Small intestine (tissue), 7 donors: Measurements from ENCODE around the gene ST14. TPM values are rescaled to one million over a fixed set of nuclear protein-coding genes. Genes with fewer than 3 reads are reported as not detected.
"Not testable (repeated sequence)": the region's sequence is repeated elsewhere in the genome, so short reads cannot be mapped to it uniquely, and the experiment has no call there.

Experiments used
- DNase-seq, 2 donors: peaks; one replicate each; pipeline versions ENCODE4 v3.0.0 to v3.0.0-alpha.2; 2013
- FAIRE-seq: peaks from 2 replicates; lab custom pipeline; 2012; peaks lifted over from hg19 to GRCh38; lab: Jason Lieb, UNC
- H3K27ac ChIP-seq, 3 donors: one replicate each; pipeline ENCODE4 v1.5.1; 2013; ENCODE audit warnings: low read length in 2 of 3, mild to moderate bottlenecking in 2 of 3, control low read depth in 1 of 3, inconsistent platforms in 1 of 3, low read depth in 1 of 3, moderate library complexity in 1 of 3
- H3K27me3 ChIP-seq, 3 donors: one replicate each; pipeline ENCODE4 v1.6.1; 2013; ENCODE audit warnings: low read length in 3 of 3, inconsistent platforms in 1 of 3; ENCODE audit not compliant: control insufficient read depth in 3 of 3, insufficient read depth in 3 of 3
- H3K36me3 ChIP-seq, 3 donors: one replicate each; pipeline ENCODE4 v1.6.1; 2013; ENCODE audit warnings: low read length in 3 of 3, inconsistent platforms in 1 of 3, low read depth in 1 of 3, mild to moderate bottlenecking in 1 of 3, moderate library complexity in 1 of 3; ENCODE audit not compliant: control insufficient read depth in 3 of 3, insufficient read depth in 2 of 3
- H3K4me1 ChIP-seq, 3 donors: one replicate each; pipeline ENCODE4 v1.6.1; 2013; ENCODE audit warnings: low read length in 2 of 3, inconsistent platforms in 1 of 3, low read depth in 1 of 3, mild to moderate bottlenecking in 1 of 3, moderate library complexity in 1 of 3; ENCODE audit not compliant: control insufficient read depth in 3 of 3, insufficient read depth in 2 of 3
- H3K4me3 ChIP-seq, 3 donors: one replicate each; pipeline ENCODE4 v1.5.1; 2013; ENCODE audit warnings: low read length in 3 of 3, control low read depth in 1 of 3, inconsistent platforms in 1 of 3, low read depth in 1 of 3, mild to moderate bottlenecking in 1 of 3, moderate library complexity in 1 of 3
- H3K9me3 ChIP-seq, 2 donors: one replicate each; pipeline ENCODE4 v1.6.1; 2013; ENCODE audit warnings: low read depth in 1 of 2, low read length in 1 of 2; ENCODE audit not compliant: control insufficient read depth in 2 of 2, insufficient read depth in 1 of 2
- WGBS, 3 donors: extraction: QIAGEN DNeasy Blood & Tissue Kit; methylation state at CpG; one replicate each; pipeline ENCODE4 v1.1.7; 2013; 5-methylcytosine and 5-hydroxymethylcytosine counted together
- polyA plus RNA-seq, 4 donors: library from polyadenylated mRNA; stranded (reverse) in 3 of 4; unstranded in 1 of 4; fragments of 200-250 nt in 3 of 4; fragments of 120-200 nt in 1 of 4; gene quantifications; one replicate each; pipeline versions ENCODE4 v1.2.1 to v1.2.3, GENCODE V29; 2013
- donor health status: healthy with polysubstance abuse.
- donor health status: control.
- donor health status: control.
- donor health status: Bipolar disorder and iron deficiency.
- donor health status: healthy.

Gene ST14
- polyA plus RNA-seq, 4 donors = 97.8 to 259 (median 143) TPM

DNA sequence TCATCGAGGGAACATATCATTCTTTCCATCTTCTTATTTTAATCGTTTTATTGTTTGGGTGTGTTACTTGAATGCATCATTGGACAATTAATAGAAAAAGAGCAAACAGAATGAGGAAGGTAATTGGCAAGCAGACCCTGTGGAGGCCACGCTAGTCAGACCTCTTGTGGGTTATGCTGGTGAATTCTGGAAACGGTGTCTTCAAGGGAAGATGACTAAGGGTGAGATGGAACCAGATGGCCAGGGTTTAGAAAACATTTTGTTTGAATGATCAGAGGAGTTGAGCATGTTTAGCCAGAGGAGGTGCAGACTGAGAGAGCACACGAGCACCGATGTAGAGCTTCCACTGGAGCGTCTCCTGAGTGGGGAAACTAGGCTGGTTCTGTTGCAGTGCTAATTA, 8.5 kb downstream of the ST14 start:
- Histone ChIP-seq H3K27ac (peak overlapping the region in 1 of 3 donors; percentile 59), H3K4me3 (no peak overlapping the region), H3K36me3 (peaks cover 0 to 48% (median 0%) of the 10 kb centered on the region in 3 donors), H3K27me3 (no peaks in the 10 kb centered on the region), H3K4me1 (peaks cover 3 to 48% (median 5%) of the 10 kb centered on the region in 3 donors), H3K9me3 (no peaks in the 10 kb centered on the region)
- DNase-seq = no peak
- 28 to 61% (median 38%) methylated on average over 7 of the region's 7 CpGs for WGBS, 3 donors
- FAIRE-seq = no peak

- FAIRE-seq (no peak), DNase-seq (peak in 1 of 2 donors; percentile 59)
- 30 to 59% (median 39%) methylated on average over 8 of the region's 8 CpGs for WGBS, 3 donors
- peaks cover 0 to 5% of the 10 kb centered on the region in 2 donors for H3K9me3 ChIP-seq
- peaks cover 0 to 43% (median 0%) of the 10 kb centered on the region in 3 donors for H3K36me3 ChIP-seq
- no peak overlapping the region for H3K4me3 ChIP-seq
- H3K27ac ChIP-seq = peak overlapping the region; percentile 7 to 60 (median 17)
- peaks cover 3 to 33% (median 5%) of the 10 kb centered on the region in 3 donors for H3K4me1 ChIP-seq
- no peaks in the 10 kb centered on the region for H3K27me3 ChIP-seq
Observed at GRCh38 chr11:130170345-130170744, 10.8 kb downstream of the ST14 start.

DNA sequence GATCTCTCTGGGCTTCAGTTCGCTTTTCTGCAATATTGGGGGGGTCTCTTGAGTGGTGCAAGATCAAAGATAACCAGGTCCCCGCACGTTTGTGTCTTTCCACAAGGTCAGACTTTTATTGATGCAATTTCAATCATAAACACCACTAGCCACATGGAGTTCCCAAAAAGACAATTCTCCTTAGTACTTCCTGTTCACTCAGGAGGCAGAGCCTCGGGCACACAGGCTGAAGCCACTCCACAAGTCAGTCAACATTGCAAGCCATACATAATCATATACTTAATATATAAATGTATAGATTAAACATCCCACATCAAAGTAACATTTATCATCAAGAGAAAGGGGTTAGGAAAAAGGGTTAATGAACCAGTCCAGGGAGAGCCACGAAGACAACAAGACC, 12.0 kb downstream of the ST14 start:
- Histone ChIP-seq H3K36me3 (peaks cover 0 to 40% (median 0%) of the 10 kb centered on the region in 3 donors), H3K27me3 (no peaks in the 10 kb centered on the region), H3K4me1 (peaks cover 3 to 22% (median 5%) of the 10 kb centered on the region in 3 donors), H3K9me3 (peaks cover 0 to 5% of the 10 kb centered on the region in 2 donors), H3K4me3 (no peak overlapping the region), H3K27ac (no peak overlapping the region)
- 7 to 27% (median 12%) methylated on average over 5 of the region's 5 CpGs for WGBS, 3 donors
- DNase-seq (no peak), FAIRE-seq (no peak)

GRCh38 chr11:130172001-130172400, 12.4 kb downstream of the ST14 start:
- H3K27me3 ChIP-seq, DNase-seq, H3K4me3 ChIP-seq, H3K9me3 ChIP-seq, H3K27ac ChIP-seq, FAIRE-seq: not testable (repeated sequence)
- 65 to 76% (median 66%) methylated on average over 3 of the region's 3 CpGs for WGBS, 3 donors
- Histone ChIP-seq H3K4me1 (peaks cover 3 to 17% (median 5%) of the 10 kb centered on the region in 3 donors), H3K36me3 (peaks cover 0 to 43% (median 0%) of the 10 kb centered on the region in 3 donors)

GRCh38 chr11:130174642-130175041, 15.1 kb downstream of the ST14 start:
- DNase-seq = peak in 1 of 2 donors; percentile 54
- Histone ChIP-seq H3K27me3 (no peaks in the 10 kb centered on the region), H3K36me3 (peaks cover 0 to 49% (median 0%) of the 10 kb centered on the region in 3 donors), H3K9me3 (peaks cover 0 to 5% of the 10 kb centered on the region in 2 donors), H3K4me1 (peaks cover 10 to 35% (median 11%) of the 10 kb centered on the region in 3 donors), H3K27ac (no peak overlapping the region), H3K4me3 (no peak overlapping the region)
- 89 to 96% (median 94%) methylated on average over 4 of the region's 4 CpGs for WGBS, 3 donors
- FAIRE-seq = no peak

DNA sequence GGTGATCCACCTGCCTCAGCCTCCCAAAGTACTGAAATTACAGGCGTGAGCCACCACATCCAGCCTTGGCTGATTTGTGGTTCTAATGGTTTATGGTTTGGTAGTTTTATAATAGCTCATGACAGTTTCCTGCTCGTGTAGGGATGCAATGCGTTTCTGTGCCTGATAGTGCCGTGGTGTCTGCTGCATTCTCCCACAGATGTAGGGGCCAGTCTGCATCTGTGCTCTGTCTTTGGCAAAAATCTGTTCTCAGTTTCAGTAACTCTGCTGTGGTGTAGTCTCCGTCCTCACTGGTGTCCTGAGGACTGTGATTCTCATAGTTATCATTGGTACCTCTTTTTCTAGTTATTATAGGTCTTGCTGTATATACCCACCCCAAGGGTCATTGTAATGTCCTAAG, 16.3 kb downstream of the ST14 start:
- 51 to 70% (median 59%) methylated on average over 5 of the region's 5 CpGs for WGBS, 3 donors
- peaks cover 9 to 42% (median 14%) of the 10 kb centered on the region in 3 donors for H3K4me1 ChIP-seq
- no peak for DNase-seq

DNA sequence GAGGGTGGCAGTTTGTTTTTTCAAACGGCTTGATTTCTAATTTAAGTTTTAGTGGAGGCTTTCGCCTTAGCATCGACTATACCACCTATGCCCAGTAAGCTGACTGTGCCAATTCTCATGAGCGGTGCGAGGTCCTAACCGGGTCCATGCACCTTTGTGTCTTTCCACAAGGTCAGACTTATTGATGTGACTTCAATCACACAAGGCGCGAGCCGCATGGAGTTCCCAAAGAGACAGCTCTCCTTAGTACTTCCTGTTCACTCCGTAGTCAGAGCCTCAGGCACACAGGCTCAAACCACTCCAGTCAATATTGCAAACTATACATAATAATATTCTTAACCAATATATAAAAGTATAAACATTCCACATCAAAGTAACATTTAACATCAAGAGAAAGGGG, 18.2 kb downstream of the ST14 start:
- WGBS, 3 donors = 30 to 69% (median 35%) methylated on average over 10 of the region's 10 CpGs
- DNase-seq (peak in 1 of 2 donors; percentile 59), FAIRE-seq (no peak)
- peaks cover 0 to 5% of the 10 kb centered on the region in 2 donors for H3K9me3 ChIP-seq
- H3K36me3 ChIP-seq = peaks cover 0 to 39% (median 0%) of the 10 kb centered on the region in 3 donors
- H3K4me1 ChIP-seq = peaks cover 10 to 49% (median 14%) of the 10 kb centered on the region in 3 donors
- no peaks in the 10 kb centered on the region for H3K27me3 ChIP-seq
- H3K27ac ChIP-seq = peak overlapping the region; percentile 89 to 98 (median 92)
- no peak overlapping the region for H3K4me3 ChIP-seq

More for the DNA sequence above, 16.3 kb downstream of the ST14 start:
- H3K4me3 ChIP-seq = no peak overlapping the region
- no peaks in the 10 kb centered on the region for H3K27me3 ChIP-seq
- peaks cover 0 to 44% (median 0%) of the 10 kb centered on the region in 3 donors for H3K36me3 ChIP-seq
- FAIRE-seq = no peak
- peaks cover 0 to 5% of the 10 kb centered on the region in 2 donors for H3K9me3 ChIP-seq
- H3K27ac ChIP-seq = no peak overlapping the region

- peak; percentile 56 to 62 for DNase-seq
- Histone ChIP-seq H3K27me3 (no peaks in the 10 kb centered on the region), H3K4me1 (peaks cover 10 to 50% (median 14%) of the 10 kb centered on the region in 3 donors), H3K9me3 (peaks cover 0 to 5% of the 10 kb centered on the region in 2 donors), H3K36me3 (peaks cover 0 to 31% (median 0%) of the 10 kb centered on the region in 3 donors), H3K4me3 (no peak overlapping the region), H3K27ac (peak overlapping the region; percentile 89 to 98 (median 92))
- 18 to 44% (median 29%) methylated on average over 15 to 16 of the region's 16 CpGs for WGBS, 3 donors
- FAIRE-seq = no peak
Observed at GRCh38 chr11:130178441-130179339, 19.1 kb downstream of the ST14 start.
